ENCODE measurements around the gene ALDH1B1.
"Not testable (repeated sequence)": the region's sequence is repeated elsewhere in the genome, so short reads cannot be mapped to it uniquely, and the experiment has no call there.

The ALDH1B1 gene

GRCh38 chr9:38388283-38389223 lies 3.9 kb upstream of the ALDH1B1 start:
- DNase-seq = no peak

- no peak for DNase-seq
Measured at GRCh38 chr9:38389313-38389712, 3.2 kb upstream of the ALDH1B1 start.

GRCh38 chr9:38390442-38390841 lies 2.1 kb upstream of the ALDH1B1 start:
- no peak for DNase-seq

GRCh38 chr9:38390851-38391250 lies 1.7 kb upstream of the ALDH1B1 start:
- no peak for DNase-seq

- no peak for DNase-seq
Measured at GRCh38 chr9:38391278-38392118, 1.0 kb upstream of the ALDH1B1 start.

GRCh38 chr9:38393128-38393796 lies 760 bp downstream of the ALDH1B1 start:
- no peak for DNase-seq

- no peak for DNase-seq
Measured at GRCh38 chr9:38394416-38394815, 1.9 kb downstream of the ALDH1B1 start.

- no peak for DNase-seq
Measured at GRCh38 chr9:38395653-38396370, 3.3 kb downstream of the ALDH1B1 start.

GRCh38 chr9:38396371-38396671 lies 3.8 kb downstream of the ALDH1B1 start:
- DNase-seq = no peak

GRCh38 chr9:38399191-38399590 lies 6.7 kb downstream of the ALDH1B1 start:
- DNase-seq = not testable (repeated sequence)

- DNase-seq = no peak
Measured at GRCh38 chr9:38401994-38402393, 9.5 kb downstream of the ALDH1B1 start.

- no peak for DNase-seq
Measured at GRCh38 chr9:38404314-38404713, 11.8 kb downstream of the ALDH1B1 start.

- DNase-seq = no peak
Measured at GRCh38 chr9:38405785-38406184, 13.3 kb downstream of the ALDH1B1 start.

GRCh38 chr9:38406476-38407186 lies 14.1 kb downstream of the ALDH1B1 start:
- DNase-seq = no peak

- DNase-seq = no peak
Measured at GRCh38 chr9:38408719-38409118, 16.2 kb downstream of the ALDH1B1 start.

- no peak for DNase-seq
Measured at GRCh38 chr9:38412751-38413150, 20.2 kb downstream of the ALDH1B1 start.

GRCh38 chr9:38413283-38413682 lies 20.8 kb downstream of the ALDH1B1 start:
- DNase-seq = no peak

- DNase-seq = no peak
Measured at GRCh38 chr9:38414040-38414723, 21.7 kb downstream of the ALDH1B1 start.

- DNase-seq = no peak
Measured at GRCh38 chr9:38415856-38416255, 23.4 kb downstream of the ALDH1B1 start.

GRCh38 chr9:38416461-38416860 lies 24.0 kb downstream of the ALDH1B1 start:
- no peak for DNase-seq

Data from COR-L47 (cell line).